Epithelial cell of prostate (primary cell): ENCODE data around the gene AGPAT4.

Source experiments
- DNase-seq: peaks from one replicate; pipeline ENCODE4 v3.0.0-alpha.2; 2011; ENCODE audit warnings: low read depth, low spot score
- H3K27ac ChIP-seq: fragments of 450-650 bp; 2 replicates; pipeline ENCODE4 v1.5.1; 2017; ENCODE audit warnings: mild to moderate bottlenecking

Gene AGPAT4

GRCh38 chr6:161091972-161092701, 181.7 kb downstream of the AGPAT4 start:
- H3K27ac ChIP-seq: peak overlapping the region; percentile 82
- DNase-seq: peak; percentile 68

- DNase-seq: no peak
- H3K27ac ChIP-seq: peak overlapping the region; percentile 82
Observed at GRCh38 chr6:161091151-161091550, 182.7 kb downstream of the AGPAT4 start.

GRCh38 chr6:161088676-161089328, 185.1 kb downstream of the AGPAT4 start:
- no peak overlapping the region for H3K27ac ChIP-seq
- DNase-seq: no peak

DNA sequence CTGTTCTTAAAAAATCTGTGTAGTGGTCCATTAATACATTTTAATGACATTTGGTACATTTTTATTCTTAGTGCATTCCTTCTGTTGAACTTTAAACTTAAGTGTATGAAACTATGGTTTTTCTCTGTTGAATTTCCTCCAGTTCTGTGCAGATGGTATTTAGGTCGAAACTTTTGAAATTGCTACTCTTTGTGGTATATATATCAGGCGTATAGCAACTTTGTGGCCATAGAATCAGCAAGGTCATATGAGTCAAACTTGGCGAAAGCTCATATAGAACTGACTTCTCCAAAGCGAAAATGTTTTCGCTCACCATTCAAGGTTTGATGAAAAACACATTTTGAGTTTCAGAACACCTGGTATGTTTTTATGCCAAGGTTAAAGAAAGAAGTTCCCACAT, 188.6 kb downstream of the AGPAT4 start:
- H3K27ac ChIP-seq: no peak overlapping the region
- DNase-seq: no peak

DNA sequence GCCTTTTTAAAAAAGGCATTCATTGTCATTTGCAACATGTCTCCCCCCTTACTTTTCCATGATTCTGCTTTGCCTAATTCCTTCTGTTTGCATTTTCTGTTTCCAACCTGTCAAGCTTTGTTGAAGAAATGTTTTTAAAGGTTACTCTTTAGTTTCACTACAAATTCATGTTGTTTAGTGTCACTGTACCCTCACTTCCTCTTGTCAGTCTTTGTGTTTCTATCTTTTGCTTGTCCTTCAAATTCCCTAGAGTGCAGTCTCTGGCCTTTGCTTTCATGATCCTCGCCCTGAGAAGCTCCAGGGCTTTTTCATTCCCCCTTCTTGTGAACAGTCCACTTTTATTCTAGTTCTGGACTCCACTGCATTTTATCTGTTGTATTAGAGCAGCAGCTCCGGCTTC, 191.6 kb downstream of the AGPAT4 start:
- no peak overlapping the region for H3K27ac ChIP-seq
- DNase-seq: no peak

DNA sequence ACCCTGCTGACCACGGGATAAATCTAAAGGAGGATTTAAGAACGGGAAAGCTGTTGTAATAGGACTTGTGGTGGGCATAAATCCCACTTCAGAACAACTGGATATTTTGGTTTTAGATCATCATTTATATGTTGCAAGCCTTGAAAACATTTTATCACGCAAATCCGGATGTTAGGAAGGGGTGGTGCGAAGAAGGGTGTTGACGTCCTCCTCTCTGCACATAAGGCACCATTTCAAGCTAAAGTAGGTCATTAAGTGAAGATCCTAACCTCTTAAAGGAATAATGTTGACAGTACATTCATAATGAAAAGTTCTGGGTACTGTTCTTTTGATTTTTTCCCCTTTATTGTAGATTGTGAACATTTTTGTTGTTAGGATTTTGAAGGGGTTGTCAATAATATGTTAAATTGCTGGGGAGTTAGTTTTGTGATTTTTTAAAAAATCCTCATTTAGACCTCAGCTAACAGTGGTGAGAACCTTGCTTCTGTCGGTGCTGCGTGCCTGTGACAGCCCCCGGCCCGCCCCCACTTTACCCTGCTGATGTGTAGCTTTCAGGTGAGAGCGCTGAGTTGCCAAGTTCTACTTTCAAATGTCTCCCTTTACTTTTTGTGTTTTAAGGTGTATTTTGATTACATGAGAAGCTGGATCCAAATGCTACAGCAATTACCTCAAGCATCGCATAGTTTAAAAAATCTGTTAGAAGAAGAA, 193.4 kb downstream of the AGPAT4 start:
- no peak for DNase-seq
- H3K27ac ChIP-seq: peak overlapping the region; percentile 41
